ENCODE data around the gene OS9.

DNA sequence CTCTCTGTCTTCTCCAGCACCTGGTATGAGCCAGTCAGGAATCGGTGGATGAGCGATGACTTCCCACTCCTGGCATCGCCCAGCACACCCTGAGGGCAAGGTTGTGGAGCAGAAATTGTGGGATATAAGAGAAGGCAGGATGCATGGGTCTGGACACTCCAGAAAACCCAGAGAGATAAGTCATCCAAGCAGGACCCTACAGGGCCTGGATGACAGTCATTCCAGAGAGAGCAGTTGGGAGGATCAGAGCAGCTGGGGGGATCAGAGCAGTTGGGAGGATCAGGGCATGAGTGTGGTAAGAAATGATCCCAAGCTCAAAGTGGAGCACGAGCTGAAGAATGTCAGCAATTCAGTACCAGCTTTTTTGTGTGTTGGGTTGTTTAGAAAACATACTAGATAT, 40.7 kb downstream of the OS9 start:
- TF ChIP-seq, protein P1, sequence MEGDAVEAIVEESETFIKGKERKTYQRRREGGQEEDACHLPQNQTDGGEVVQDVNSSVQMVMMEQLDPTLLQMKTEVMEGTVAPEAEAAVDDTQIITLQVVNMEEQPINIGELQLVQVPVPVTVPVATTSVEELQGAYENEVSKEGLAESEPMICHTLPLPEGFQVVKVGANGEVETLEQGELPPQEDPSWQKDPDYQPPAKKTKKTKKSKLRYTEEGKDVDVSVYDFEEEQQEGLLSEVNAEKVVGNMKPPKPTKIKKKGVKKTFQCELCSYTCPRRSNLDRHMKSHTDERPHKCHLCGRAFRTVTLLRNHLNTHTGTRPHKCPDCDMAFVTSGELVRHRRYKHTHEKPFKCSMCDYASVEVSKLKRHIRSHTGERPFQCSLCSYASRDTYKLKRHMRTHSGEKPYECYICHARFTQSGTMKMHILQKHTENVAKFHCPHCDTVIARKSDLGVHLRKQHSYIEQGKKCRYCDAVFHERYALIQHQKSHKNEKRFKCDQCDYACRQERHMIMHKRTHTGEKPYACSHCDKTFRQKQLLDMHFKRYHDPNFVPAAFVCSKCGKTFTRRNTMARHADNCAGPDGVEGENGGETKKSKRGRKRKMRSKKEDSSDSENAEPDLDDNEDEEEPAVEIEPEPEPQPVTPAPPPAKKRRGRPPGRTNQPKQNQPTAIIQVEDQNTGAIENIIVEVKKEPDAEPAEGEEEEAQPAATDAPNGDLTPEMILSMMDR (IDR thresholded peaks at IDR 0.05; ENCODE audit: borderline replicate concordance, extremely low read depth, low read length, poor library complexity, severe bottlenecking) = no peak
- no peak for TF ChIP-seq EZH2 (IDR thresholded peaks at IDR 0.05; ENCODE audit: borderline replicate concordance, low read depth, low read length, severe bottlenecking)

Data from DND-41 (cell line).